ENCODE data around the gene TAL2.

- no peak for TF ChIP-seq CTCF (IDR thresholded peaks at IDR 0.05)
- no peak for TF ChIP-seq EP300 (IDR thresholded peaks at IDR 0.05)
- no peak for TF ChIP-seq POLR2A (IDR thresholded peaks at IDR 0.05)
These were observed 19.1 kb downstream of the TAL2 start for GRCh38 chr9:105681313-105681712.

Data from tibial nerve (tissue), 4 donors.